Activated T-helper 1 cell treated with Interleukin-2 at 50 U/mL for 16 hours (primary cell): Measurements from ENCODE around the gene GOLGA6L2.
"Not testable (repeated sequence)": the region's sequence is repeated elsewhere in the genome, so short reads cannot be mapped to it uniquely, and the experiment has no call there.

ENCODE experiments used
- DNase-seq: peaks from one replicate; pipeline ENCODE4 v3.0.0-alpha.2; 2020; ENCODE audit warnings: low read depth

GOLGA6L2 gene, protein sequence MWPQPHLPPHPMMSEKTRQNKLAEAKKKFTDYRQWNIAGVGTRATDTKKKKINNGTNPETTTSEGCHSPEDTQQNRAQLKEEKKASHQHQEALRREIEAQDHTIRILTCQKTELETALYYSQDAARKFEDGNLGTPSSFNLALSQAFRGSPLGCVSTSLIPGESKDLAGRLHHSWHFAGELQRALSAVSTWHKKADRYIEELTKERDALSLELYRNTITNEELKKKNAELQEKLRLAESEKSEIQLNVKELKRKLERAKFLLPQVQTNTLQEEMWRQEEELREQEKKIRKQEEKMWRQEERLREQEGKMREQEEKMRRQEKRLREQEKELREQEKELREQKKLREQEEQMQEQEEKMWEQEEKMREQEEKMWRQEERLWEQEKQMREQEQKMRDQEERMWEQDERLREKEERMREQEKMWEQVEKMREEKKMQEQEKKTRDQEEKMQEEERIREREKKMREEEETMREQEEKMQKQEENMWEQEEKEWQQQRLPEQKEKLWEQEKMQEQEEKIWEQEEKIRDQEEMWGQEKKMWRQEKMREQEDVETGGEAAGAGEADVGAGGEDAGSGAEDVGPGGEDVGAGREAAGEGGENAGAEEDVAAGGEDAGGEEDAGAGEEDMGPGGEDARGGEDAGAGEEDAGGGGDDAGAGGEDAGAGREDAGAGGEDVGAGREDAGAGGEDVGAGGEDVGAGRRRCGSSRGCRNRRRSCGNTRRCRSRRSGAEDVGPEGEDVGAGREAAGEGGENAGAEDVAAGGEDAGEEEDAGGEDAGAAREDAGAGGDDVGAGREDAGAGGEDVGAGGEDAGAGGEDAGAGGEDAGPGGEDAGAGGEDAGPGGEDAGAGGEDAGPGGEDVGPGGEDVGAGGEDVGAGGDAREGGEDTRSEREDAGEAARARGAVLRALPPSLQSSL

DNA sequence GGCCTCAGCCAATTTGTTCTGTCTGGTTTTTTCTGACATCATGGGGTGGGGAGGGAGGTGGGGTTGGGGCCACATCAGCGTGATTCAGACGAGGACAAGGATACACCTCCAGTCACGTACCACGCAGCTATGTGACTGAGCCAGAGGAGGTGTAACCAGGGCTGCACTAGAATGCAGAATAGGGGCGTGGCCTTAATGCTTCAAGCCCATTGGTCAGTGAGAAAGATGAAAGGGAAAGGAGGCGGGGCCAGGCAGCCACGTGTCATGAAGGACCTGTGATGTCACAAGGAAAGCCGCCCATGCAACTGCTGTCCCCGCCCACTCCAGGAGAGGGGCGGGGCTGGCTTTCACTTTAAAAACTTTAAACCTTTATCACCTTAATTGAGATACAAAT lies at the start of gene GOLGA6L2:
TSS of gene GOLGA6L2 (minus strand) at position 137 of the 394 bp plus-strand sequence. CDS start at position 75, 62 bp downstream.
- DNase-seq: no peak

DNA sequence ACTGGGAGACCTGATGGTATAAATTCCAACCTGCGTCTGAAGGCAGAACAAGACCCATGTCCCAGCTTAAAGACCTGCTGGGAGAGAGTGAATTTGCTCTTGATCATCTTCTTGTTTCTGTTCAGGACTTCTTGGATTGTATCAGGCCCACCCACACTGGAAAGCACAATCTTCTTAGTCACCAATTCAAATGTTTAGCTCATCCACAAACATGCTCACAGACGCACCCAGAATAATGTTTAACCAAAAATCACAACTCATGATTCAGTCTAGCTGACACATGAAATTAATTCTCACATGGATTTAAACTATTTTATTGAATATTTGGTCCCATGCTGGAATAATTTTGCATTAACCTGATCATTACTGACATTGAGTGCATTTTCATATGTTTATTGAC lies 37.8 kb upstream of the GOLGA6L2 start:
- DNase-seq: no peak

DNA sequence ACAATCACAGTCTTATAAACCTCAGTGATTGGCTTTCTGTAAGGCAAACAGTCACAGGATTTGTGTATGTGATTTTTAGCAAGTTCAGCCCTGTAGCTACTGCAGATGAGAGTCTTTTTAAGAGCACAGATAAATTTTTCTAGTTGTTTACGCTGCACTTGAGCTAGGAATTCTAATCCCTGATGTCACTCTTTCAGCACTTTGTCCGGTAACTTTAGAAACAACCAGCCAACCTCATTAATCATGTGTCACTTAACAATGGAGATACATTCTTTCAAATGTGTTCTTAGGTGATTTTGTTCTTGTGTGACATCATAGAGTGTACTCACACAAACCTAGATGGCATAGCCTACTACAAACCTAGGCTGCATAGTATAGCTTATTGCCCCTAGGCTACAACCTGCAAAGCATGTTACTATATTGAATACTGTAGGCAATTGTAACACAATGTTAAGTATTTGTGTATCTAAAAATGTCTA lies 36.8 kb upstream of the GOLGA6L2 start:
- DNase-seq: no peak

DNA sequence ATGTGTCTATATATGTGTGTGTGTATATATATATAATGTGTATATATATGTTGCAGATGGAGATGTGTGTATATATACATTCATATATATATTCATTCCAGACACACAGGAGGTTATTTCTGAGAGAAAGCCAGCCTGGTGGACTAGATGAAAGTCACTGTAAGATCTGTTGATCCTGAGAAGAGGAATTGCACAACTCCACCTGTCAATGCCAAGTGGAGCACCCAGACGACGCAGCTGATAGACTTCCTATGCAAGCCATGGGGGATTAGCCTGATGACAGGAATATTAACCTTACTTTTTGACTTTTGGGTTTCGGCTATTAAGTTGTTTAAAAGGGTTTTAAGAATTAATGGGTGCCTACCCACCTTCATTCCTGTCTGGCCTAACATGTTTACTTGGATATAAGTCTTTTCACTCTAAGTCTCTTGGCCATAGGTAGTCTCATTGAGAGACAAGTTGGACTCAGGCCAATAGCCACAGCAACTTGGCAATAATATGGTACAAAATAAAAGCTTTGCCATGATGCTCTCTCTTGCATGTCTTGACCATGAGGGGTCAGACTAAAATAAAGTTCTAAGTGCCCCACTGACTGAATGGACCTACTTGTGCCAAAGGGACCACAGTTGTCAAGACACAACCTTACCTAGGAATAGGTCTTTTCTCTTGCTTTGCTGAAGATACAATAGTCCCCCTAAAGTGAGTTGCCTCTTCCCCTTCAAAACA lies 35.9 kb upstream of the GOLGA6L2 start:
- DNase-seq: no peak

DNA sequence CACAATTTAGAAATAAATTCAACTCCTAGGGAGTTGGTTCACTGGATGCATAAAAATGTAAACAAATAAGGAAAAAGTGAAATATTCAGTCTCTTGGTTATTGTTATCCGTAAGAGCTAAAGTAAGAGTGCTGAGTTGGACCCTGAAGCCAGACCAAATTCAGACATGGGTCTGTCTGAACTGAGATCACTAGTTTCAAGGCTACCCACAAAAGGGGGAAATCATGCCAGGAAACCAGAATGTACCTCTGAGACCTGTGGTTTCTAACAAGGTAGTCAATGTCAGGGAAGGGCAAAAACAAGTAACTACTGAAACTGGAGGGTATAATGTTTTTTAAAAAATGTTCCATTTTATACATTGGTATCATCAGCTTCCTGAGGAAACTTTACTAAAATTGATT lies 35.2 kb upstream of the GOLGA6L2 start:
- no peak for DNase-seq

DNA sequence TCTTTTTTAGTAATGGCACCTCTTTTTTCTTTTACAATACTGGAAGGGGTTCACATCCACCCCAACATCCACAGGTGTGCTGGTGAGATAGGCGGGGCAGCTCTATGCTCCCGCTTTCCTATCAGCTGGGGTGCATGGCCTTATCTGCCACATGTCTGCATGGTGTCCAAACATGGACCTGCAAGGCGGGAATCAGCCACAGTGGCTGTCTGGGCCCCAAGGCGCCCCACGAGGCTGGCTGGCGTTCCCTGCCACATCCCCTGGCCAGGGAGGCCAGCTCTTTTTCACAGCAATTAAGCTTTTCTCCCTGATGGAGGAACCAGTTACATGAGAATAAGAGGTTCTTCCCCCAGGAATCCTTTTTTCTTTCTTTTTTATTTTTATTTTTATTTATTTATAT lies 30.9 kb upstream of the GOLGA6L2 start:
- DNase-seq: no peak

DNA sequence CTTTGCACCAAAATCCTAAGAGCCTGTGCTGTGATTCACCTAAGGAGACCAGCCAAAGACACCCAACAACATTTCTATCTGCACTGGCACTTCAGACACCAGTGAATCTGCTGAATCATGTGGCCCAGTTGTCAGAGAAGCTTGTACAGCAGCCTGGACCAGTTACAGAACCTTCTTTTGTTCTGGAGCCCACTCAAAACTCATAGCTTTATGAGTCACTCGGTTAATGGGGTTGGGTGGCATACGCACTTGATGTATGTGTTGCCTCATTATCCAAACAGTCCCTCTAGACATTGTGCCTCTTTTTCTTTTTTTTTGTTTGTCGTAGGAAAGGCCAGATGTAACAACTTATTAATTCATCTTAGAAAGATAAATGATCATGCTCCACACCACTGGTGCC lies 25.6 kb upstream of the GOLGA6L2 start:
- DNase-seq: no peak

DNA sequence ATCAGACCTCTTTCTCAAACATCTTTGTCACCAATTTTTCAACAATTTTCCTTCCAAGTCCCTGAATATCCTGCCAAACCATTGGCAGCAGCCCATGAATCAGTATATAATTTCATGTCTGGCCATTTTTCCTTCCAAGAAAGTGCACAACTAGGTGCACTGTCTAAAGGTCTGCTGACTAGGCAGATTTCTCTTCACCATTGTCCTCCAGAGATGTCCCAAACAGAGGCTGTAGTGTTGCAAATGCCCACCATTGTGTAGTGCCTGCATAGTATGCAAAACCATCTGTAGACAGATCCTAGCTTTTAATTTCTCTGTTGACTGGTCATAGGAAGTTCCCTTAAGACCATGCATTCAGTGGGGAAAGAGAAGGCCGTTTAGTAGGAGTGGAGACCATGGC lies 25.0 kb upstream of the GOLGA6L2 start:
- DNase-seq: no peak

DNA sequence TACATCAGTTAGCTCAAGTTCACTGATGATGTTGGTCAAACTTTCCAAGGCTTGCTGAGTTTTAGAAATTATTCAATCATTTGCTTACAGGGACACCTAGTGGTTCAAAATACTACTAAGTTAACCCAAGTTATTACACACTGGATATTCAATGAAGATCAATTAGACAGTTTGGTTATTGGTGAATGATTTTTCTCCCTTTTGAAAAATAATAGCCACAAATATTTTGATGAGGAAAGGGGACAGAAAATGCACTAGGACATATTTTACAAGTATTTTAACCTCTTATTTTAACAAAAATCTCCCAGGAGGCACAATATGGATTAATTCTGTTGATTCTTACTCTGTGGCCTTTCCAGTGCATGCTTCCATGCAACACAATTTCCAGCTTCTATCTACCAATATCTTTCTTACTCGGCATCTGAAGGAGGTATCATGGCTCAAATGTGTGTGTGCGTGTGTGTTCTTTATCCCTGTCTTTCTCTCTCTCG lies 20.1 kb upstream of the GOLGA6L2 start:
- DNase-seq: no peak

DNA sequence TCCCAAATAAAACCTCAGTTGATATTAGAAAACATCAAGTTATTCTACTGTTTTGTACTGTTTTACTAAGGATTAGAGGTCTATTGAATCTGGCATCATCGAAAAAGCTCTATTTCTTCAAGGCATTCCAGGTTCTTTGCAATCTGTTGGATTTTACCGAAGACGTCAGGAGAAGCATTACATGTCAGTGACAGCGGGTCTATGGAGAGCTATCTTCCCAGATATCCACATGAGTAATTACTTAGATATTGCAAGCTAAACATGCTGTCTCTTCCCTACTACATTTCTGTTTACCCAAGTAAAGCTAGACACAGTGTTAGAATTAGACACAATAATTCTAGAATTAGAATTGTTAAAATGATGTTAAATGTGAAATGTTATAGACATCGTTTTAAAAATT lies 10.8 kb upstream of the GOLGA6L2 start:
- no peak for DNase-seq

DNA sequence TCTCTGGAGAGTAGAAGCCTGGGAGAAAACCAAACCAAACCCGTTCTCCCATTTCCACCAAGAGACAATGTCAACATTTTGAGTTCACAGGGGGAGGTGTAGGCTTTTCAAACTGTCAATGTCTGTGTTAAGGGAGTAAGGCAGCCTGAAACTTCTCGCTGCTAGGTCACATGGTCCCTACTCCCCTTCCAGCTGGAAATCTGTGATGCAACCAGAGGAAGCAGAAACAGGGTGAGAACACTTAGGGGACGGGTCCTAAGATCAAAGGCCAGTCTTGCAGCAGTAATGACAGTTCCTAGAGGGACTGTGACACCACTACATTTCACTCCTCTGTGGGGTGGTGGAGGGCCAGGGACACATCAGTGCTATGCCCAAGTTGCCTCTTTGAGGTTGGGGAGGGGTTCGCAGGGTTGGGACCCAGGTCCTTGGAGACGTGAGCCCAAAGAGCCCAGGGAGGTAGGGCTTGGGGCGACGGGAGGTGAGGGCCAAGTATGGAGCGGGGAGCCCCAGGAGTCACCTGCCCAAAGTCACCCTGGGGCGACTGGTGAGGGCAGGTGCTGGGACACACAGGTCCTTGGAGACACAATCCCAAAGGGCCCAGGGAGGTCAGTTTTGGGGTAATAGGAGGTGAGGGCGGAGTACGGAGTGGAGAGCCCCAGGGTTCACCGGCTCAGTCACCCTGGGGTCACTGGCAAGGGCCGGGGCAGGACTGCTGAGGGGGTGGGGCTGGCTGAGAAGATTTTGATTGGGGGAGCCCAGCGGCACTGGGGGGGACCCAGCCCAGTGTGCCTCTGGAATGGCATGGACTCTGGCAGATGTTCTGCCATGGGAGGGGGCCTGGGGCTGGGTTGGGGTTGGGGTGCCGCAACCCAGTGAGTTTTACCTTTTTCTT lies 582 bp downstream of the GOLGA6L2 start:
- no peak for DNase-seq

DNA sequence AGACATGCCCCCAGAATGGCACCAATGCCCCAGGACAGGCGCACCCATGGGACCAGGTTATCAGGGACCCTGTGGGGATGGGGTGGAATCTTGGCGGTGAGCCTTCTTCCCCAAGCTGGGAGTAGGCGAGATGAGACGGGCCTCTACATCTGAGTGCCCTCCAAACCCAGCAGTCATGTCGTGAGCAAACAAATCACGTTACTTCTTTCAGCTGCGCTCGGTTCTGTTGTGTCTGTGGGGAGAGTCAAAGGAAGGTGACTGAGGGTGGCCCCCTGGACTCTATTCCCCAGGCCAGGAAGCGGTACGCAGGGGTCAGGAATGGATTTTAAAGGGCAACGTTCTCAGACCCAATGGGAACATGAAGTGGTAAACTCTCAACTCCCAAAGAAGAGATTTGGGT lies 2.8 kb downstream of the GOLGA6L2 start:
- no peak for DNase-seq

DNA sequence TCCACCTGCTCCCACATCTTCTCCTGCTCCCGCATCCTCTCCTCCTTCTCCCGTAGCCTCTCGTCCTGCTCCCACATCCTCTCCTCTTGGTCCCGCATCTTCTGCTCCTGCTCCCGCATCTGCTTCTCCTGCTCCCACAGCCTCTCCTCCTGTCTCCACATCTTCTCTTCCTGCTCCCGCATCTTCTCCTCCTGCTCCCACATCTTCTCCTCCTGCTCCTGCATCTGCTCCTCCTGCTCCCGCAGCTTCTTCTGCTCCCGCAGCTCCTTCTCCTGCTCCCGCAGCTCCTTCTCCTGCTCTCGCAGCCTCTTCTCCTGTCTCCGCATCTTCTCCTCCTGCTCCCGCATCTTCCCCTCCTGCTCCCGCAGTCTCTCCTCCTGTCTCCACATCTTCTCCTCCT lies 5.8 kb downstream of the GOLGA6L2 start:
- DNase-seq: no peak

DNA sequence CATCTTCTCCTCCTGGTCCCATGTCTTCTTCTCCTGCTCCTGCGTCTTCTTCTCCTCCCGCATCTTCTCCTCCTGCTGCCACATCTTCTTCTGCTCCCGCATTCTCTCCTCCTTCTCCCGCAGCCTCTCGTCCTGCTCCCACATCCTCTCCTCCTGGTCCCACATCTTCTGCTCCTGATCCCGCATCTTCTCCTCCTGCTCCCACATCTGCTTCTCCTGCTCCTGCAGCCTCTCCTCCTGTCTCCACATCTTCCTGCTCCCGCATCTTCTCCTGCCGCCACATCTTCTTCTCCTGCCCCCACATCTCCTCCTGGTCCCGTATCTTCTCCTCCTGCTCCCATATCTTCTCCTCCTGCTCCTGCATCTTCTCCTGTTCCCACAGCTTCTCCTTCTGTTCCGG lies 6.4 kb downstream of the GOLGA6L2 start:
- no peak for DNase-seq

DNA sequence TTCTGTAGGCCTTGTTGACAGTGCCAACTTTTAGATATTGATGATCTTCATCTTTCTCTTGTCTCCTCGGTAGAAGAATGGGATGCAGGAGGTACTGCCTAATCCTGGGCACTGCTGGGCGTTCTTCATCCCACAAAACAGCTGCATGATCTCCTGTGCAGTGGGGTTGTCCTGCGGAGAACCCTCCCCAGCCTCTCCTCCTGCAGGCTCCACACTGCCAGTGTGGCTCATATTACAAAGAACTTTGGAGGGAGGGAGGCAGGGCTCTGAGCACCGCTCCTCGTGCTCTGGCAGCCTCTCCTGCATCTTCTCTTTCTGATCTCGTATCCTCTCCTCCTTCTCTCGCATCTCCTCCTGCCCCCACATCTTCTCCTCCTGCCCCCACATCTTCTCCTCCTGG lies 7.5 kb downstream of the GOLGA6L2 start:
- no peak for DNase-seq

DNA sequence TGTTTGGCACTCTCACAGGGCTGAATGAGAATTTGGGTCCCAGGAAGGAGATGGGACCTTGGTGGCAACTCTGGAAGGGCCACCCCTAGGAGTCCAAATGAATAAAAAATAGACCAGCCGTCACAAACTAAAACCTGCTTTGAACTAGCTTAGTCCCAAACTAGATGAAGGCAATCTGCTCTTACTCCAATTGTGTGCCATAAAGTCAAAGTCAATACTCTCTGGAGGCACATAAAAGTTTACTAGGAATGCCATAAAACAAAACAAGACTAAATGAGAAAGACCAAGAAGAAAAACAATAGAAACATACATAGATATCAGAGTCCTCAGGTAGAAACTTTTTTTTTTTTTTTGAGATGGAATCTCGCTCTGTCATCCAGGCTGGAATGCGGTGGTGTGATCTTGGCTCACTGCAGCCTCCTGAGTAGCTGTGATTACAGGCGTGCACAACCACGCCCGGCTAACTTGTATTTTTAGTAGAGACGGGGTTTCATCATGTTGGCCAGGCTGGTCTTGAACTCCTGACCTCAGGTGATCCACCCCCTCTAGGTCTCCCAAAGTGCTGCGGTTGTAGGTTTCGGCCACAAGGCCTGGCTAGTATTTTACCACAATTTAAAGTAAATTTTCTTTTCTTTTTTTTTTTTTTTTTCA lies 8.1 kb downstream of the GOLGA6L2 start:
- no peak for DNase-seq

DNA sequence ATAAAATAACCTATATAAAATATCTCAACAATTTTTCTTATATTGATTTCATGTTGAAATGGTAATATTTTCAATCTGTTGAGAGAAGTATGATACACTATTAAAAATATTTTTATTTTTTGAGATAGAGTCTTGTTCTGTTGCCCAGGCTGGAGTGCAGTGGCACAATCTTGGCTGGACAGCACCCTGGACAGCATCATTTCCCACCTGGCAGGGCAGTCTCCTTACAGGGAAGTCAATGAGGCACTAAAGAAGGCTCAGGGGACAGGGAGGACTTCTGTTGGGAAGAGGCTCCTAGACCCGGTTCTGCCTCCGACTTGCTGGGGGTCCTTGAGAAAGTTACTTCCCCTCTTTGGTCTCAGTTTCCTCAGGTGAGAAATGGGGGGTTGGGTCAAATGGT lies 9.4 kb downstream of the GOLGA6L2 start:
- no peak for DNase-seq

DNA sequence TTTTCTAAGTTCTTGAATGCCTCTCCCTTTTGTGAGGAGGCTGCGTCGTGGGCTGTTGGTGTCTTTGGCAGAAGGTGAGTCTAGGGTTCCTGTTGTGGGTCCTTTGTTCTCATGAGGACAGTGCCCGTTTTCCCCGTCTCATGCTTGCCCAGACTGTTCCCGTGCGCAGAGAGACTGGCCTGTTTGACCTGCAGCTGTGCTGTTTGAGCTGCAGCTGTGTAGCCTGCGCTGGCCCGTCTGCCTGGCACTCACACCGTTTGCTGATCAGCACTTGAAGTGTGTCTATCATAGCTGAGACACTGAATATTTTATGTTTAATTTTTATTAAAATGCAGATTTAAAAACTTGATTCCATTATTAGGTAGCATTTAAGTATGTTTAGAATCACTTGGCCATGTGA lies 9.9 kb downstream of the GOLGA6L2 start:
- no peak for DNase-seq

DNA sequence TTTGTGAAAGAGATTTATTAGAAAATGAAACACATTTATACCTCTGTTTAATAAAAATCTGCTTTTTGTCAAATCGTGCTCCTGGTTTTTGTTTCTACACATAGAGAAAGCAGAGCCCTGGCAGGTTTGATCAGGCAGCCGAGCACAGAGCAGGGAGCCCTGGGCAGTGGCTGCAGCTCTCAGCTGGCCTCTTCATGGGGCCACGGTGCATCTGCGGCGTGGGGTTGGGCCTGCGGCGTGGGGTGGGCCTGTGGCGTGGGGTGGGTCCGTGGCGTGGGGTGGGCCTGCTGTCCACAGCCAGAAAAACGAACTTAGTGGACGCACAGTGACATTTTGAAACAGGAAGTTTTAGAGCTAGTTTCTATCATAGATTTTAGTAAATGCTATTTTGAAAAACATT lies 10.6 kb downstream of the GOLGA6L2 start:
- no peak for DNase-seq

DNA sequence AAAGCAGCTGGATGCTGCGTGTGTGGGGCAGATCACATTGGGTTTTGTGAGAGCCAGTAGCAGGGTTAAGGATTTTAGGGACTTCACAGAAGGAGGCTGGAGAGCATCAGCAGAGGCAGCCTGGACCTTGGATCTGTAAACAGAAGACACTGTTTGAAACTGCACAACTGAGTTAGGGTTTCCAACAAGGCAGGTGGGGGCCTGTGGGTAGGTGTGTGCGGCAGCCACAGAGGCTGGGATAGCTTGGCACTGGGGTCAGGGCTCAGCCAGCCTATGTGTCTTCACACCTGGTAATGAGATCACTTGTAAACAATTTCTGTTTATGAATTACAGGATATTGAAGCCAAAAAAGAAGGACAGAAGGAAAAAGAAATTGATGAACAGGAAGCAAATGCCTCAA lies 12.3 kb downstream of the GOLGA6L2 start:
- not testable (repeated sequence) for DNase-seq

DNA sequence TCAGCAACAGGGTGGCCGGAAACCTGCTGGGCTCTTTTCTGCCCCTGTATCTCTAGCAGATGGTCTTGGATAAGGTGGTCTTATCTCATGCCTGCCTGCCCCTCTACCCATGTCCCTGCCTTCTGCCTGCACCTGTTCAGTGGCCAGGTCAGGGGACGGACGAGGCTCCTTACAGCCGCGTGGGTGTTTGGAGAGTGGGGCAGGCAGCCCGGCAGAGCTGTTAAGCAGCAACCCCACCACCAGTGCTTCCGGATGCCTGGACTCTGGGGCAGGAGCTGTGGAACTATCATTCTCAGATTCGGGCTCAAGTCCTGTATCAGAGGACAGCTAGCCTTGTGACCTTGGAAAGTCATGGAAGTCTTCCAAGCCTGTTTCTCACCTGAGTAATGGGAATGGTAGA lies 21.7 kb downstream of the GOLGA6L2 start:
- DNase-seq: not testable (repeated sequence)
